ENCODE measurements around the gene ZMYND19.
"Not testable (repeated sequence)": the region's sequence is repeated elsewhere in the genome, so short reads cannot be mapped to it uniquely, and the experiment has no call there.

Gene ZMYND19

GRCh38 chr9:137590469-137591383 is at the start of gene ZMYND19:
TSS of gene ZMYND19 (minus strand) at chr9:137590512. CDS start at chr9:137590263, 249 bp downstream.
- DNase-seq = peak; percentile 95

- no peak for DNase-seq
Measured at GRCh38 chr9:137639303-137640051, 49.2 kb upstream of the ZMYND19 start.

GRCh38 chr9:137638680-137639079 is 48.4 kb upstream of the ZMYND19 start:
- no peak for DNase-seq

GRCh38 chr9:137634016-137634415 is 43.7 kb upstream of the ZMYND19 start:
- no peak for DNase-seq

GRCh38 chr9:137632230-137633161 is 42.2 kb upstream of the ZMYND19 start:
- no peak for DNase-seq

GRCh38 chr9:137631345-137632229 is 41.3 kb upstream of the ZMYND19 start:
- no peak for DNase-seq

GRCh38 chr9:137630679-137631078 is 40.4 kb upstream of the ZMYND19 start:
- DNase-seq = no peak

GRCh38 chr9:137630126-137630525 is 39.8 kb upstream of the ZMYND19 start:
- no peak for DNase-seq

GRCh38 chr9:137627406-137627805 is 37.1 kb upstream of the ZMYND19 start:
- DNase-seq = not testable (repeated sequence)

- no peak for DNase-seq
Measured at GRCh38 chr9:137626464-137626863, 36.2 kb upstream of the ZMYND19 start.

- not testable (repeated sequence) for DNase-seq
Measured at GRCh38 chr9:137622211-137622610, 31.9 kb upstream of the ZMYND19 start.

GRCh38 chr9:137621131-137621757 is 30.9 kb upstream of the ZMYND19 start:
- no peak for DNase-seq

GRCh38 chr9:137620581-137620980 is 30.3 kb upstream of the ZMYND19 start:
- DNase-seq = no peak

GRCh38 chr9:137620048-137620405 is 29.7 kb upstream of the ZMYND19 start:
- DNase-seq = no peak

GRCh38 chr9:137619240-137620047 is 29.1 kb upstream of the ZMYND19 start:
- no peak for DNase-seq

GRCh38 chr9:137618105-137619067 is 28.1 kb upstream of the ZMYND19 start, which contains the start of gene EHMT1:
TSS of gene EHMT1 (plus strand) at chr9:137619005. CDS start at chr9:137619029, 24 bp downstream.
- peak; percentile 91 for DNase-seq

GRCh38 chr9:137615387-137615871 is 25.1 kb upstream of the ZMYND19 start:
- no peak for DNase-seq

- no peak for DNase-seq
Measured at GRCh38 chr9:137614631-137615386, 24.5 kb upstream of the ZMYND19 start.

Data from NCI-H774 (cell line).